Measurements from ENCODE around the gene USP22. TPM values are rescaled to one million over a fixed set of nuclear protein-coding genes. Genes with fewer than 3 reads are reported as not detected.

Gene USP22
- total RNA-seq, 1 donor from 2014 or later: 152 TPM

- peak overlapping the region; percentile 89 for H3K27ac Mint-ChIP-seq
- intact Hi-C loops (cut with micrococcal nuclease): loop anchor here (5.0 kb wide), 3 partner anchors 48 to 417 kb away; no protein-coding TSS in a partner anchor
- H3K9me3 Mint-ChIP-seq: no peaks in the 10 kb centered on the region
- peak overlapping the region; percentile 100 for H3K4me3 Mint-ChIP-seq
- DNase-seq (ENCODE audit: low spot score): no peak
- H3K4me1 Mint-ChIP-seq (ENCODE audit: low read depth): peaks cover 43% of the 10 kb centered on the region
- H3K36me3 Mint-ChIP-seq (ENCODE audit: low read depth): peaks cover 30% of the 10 kb centered on the region
- H3K27me3 Mint-ChIP-seq (ENCODE audit: insufficient read depth): no peaks in the 10 kb centered on the region
These were observed 2.8 kb downstream of the USP22 start for GRCh38 chr17:21039839-21040575.

GRCh38 chr17:21037117-21037803 lies 5.6 kb downstream of the USP22 start:
- Mint-ChIP-seq H3K36me3 (ENCODE audit: low read depth) (peaks cover 35% of the 10 kb centered on the region), H3K27ac (peak overlapping the region; percentile 15), H3K9me3 (no peaks in the 10 kb centered on the region), H3K4me3 (peak overlapping the region; percentile 51), H3K4me1 (ENCODE audit: low read depth) (peaks cover 56% of the 10 kb centered on the region), H3K27me3 (ENCODE audit: insufficient read depth) (no peaks in the 10 kb centered on the region)
- intact Hi-C loops (cut with micrococcal nuclease): no loop called here
- DNase-seq (ENCODE audit: low spot score): no peak

DNA sequence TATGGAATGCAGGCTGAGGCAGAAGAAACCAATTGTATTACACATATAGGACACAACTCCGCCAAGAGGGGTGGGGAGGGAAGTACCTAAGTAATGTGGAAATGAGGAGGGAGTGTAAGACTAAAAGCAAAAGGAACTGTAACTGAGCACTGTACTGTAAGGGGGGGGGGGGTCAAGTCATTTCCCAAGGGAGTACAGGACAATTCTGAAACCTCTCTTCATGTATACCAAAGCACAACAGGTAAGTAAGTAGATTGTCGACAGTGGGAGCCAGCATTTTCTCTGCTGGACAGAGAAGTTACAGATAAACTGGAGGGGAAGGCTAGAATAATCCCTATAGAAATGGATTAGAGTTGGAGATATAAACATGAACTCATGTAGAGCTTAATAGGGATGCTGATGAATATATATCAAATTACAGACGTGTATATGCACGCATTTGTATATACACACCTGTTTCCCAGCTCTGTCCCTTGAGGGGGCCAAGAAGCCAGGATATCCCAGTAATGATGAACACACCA lies 6.4 kb downstream of the USP22 start:
- intact Hi-C loops (cut with micrococcal nuclease): no loop called here
- Mint-ChIP-seq H3K9me3 (no peaks in the 10 kb centered on the region), H3K27me3 (ENCODE audit: insufficient read depth) (no peaks in the 10 kb centered on the region), H3K4me1 (ENCODE audit: low read depth) (peaks cover 63% of the 10 kb centered on the region), H3K4me3 (peak overlapping the region; percentile 51), H3K27ac (peak overlapping the region; percentile 93), H3K36me3 (ENCODE audit: low read depth) (peaks cover 33% of the 10 kb centered on the region)
- no peak for DNase-seq (ENCODE audit: low spot score)

DNA sequence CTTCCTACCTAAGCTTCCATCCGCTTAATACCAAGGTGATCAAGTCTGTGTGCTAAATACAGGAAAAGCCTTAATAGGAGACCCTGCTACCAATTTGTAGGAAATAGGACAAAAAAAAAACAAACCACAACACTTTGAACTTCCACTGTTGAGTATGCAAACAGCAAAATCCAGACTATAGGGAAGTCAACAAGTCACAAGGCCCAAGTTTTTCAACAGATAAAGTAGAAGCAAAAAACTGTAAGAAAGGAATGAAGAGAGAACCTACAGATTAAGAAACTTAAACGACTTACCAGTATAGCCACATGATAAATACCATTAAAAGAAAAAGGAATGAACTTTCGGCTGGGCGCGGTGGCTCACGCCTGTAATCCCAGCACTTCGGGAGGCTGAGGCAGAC lies 7.4 kb downstream of the USP22 start:
- Mint-ChIP-seq H3K4me3 (peak overlapping the region; percentile 80), H3K36me3 (ENCODE audit: low read depth) (peaks cover 32% of the 10 kb centered on the region), H3K4me1 (ENCODE audit: low read depth) (peaks cover 67% of the 10 kb centered on the region), H3K27me3 (ENCODE audit: insufficient read depth) (no peaks in the 10 kb centered on the region), H3K27ac (peak overlapping the region; percentile 93), H3K9me3 (no peaks in the 10 kb centered on the region)
- no peak for DNase-seq (ENCODE audit: low spot score)
- intact Hi-C loops (cut with micrococcal nuclease): no loop called here

- intact Hi-C loops (cut with micrococcal nuclease): loop anchor here (1.0 kb wide), 2 partner anchors 9 kb away; partner anchors contain the start of gene USP22
- DNase-seq (ENCODE audit: low spot score): peak; percentile 46
- Mint-ChIP-seq H3K4me1 (ENCODE audit: low read depth) (peaks cover 72% of the 10 kb centered on the region), H3K4me3 (peak overlapping the region; percentile 80), H3K27ac (peak overlapping the region; percentile 93), H3K27me3 (ENCODE audit: insufficient read depth) (no peaks in the 10 kb centered on the region), H3K9me3 (no peaks in the 10 kb centered on the region), H3K36me3 (ENCODE audit: low read depth) (peaks cover 31% of the 10 kb centered on the region)
These were observed 8.2 kb downstream of the USP22 start for GRCh38 chr17:21034340-21035235.

DNA sequence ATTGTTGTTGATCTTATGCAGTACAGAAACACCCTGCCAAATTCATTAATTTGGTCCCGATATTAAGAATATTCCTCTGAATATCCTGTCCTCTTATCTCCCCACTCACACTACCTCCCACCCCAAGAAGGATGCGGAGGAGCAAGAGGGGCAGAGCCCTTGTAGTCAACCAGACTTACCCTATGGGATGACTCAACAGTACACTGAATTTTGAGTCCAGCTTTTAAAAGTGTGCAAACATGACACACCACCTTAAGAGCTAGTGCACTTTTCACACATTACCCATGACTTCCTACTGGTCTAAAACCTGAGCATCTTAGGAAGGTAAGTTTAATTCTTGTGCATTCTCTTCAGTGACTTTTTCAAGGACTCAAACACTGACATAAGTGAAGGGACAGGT lies 9.5 kb downstream of the USP22 start:
- Mint-ChIP-seq H3K27me3 (ENCODE audit: insufficient read depth) (no peaks in the 10 kb centered on the region), H3K4me3 (peak overlapping the region; percentile 75), H3K4me1 (ENCODE audit: low read depth) (peaks cover 82% of the 10 kb centered on the region), H3K36me3 (ENCODE audit: low read depth) (peaks cover 34% of the 10 kb centered on the region), H3K9me3 (no peaks in the 10 kb centered on the region), H3K27ac (peak overlapping the region; percentile 93)
- intact Hi-C loops (cut with micrococcal nuclease): loop anchor here (2.0 kb wide), 1 partner anchor 517 kb away; no protein-coding TSS in a partner anchor
- no peak for DNase-seq (ENCODE audit: low spot score)

DNA sequence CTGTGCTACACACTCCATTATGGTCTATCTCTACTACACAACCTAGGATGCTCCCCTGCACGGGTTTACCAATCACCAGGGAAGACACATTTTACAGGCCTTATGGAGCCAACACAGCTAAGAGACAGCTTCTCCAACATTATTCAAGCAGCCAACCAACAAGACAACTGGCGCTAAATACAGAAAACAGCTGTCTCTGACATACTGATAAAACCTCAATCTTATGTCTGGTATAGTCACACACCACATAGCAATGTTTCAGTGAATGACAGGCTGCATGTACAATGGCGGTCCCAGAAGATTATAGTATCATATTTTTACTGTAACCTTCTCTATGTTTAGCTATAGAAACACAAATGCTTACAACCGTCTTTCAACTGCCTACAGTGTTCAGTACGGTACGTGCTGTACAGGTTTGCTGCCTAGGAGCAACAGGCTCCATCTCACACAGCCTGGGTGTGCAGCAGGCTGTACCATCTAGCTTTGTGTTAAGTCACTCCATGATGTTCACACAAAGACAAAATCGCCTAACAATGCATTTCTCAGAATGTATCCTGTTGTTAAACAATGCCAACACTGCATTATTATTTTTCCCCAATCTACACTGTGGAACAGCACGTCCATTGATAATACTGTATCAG lies 10.9 kb downstream of the USP22 start:
- Mint-ChIP-seq H3K27ac (peak overlapping the region; percentile 15), H3K9me3 (no peaks in the 10 kb centered on the region)

DNA sequence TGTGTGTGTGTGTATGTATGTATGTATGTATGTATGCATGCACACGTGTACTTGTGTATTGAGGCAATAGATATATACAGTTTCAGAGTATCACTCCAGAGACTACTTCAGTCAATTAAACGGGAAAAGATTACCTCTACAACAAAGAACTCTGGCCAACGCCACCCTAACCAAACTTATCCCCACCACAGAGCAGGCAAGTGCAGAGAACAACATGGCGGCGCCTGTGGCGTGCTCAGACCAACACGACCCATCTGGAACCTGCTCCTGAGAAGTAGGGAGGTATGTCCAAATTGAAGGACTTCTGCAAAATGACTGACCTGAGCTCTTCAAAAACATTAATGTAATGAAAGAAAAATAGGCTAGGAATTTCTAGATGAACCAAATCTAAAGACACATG lies 12.4 kb downstream of the USP22 start:
- Mint-ChIP-seq H3K27ac (no peak overlapping the region), H3K9me3 (no peaks in the 10 kb centered on the region), H3K4me3 (no peak overlapping the region), H3K36me3 (ENCODE audit: low read depth) (peaks cover 31% of the 10 kb centered on the region), H3K27me3 (ENCODE audit: insufficient read depth) (no peaks in the 10 kb centered on the region), H3K4me1 (ENCODE audit: low read depth) (peaks cover 66% of the 10 kb centered on the region)
- DNase-seq (ENCODE audit: low spot score): no peak
- intact Hi-C loops (cut with micrococcal nuclease): no loop called here

More for the DNA sequence above, 10.9 kb downstream of the USP22 start:
- peaks cover 33% of the 10 kb centered on the region for H3K36me3 Mint-ChIP-seq (ENCODE audit: low read depth)
- no peaks in the 10 kb centered on the region for H3K27me3 Mint-ChIP-seq (ENCODE audit: insufficient read depth)
- no peak overlapping the region for H3K4me3 Mint-ChIP-seq
- intact Hi-C loops (cut with micrococcal nuclease): loop anchor here (2.0 kb wide), 1 partner anchor 519 kb away; no protein-coding TSS in a partner anchor
- DNase-seq (ENCODE audit: low spot score): no peak
- H3K4me1 Mint-ChIP-seq (ENCODE audit: low read depth): peaks cover 77% of the 10 kb centered on the region

DNA sequence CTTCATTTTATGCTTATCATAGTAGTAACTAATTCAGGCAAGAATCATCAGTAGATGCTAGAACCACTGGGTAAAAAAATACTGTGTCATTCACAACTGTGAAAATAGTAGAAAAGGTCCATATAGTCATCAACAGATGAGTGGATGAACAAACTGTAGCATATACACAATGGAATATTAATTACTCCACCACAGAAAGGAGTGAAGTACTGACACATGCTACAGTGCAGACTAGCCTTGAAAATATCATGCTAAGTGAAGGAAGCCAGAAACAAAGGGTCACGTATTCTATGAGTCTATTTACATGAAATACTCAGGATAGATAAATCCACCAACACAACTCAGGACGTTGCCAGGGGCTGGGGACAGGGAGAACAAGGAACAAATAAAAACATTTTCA lies 13.3 kb downstream of the USP22 start:
- DNase-seq (ENCODE audit: low spot score): no peak
- H3K4me3 Mint-ChIP-seq: no peak overlapping the region
- peaks cover 36% of the 10 kb centered on the region for H3K36me3 Mint-ChIP-seq (ENCODE audit: low read depth)
- H3K27me3 Mint-ChIP-seq (ENCODE audit: insufficient read depth): no peaks in the 10 kb centered on the region
- H3K27ac Mint-ChIP-seq: peak overlapping the region; percentile 62
- H3K4me1 Mint-ChIP-seq (ENCODE audit: low read depth): peaks cover 66% of the 10 kb centered on the region
- intact Hi-C loops (cut with micrococcal nuclease): loop anchor here (1.0 kb wide), 1 partner anchor 14 kb away; the partner anchor contains the start of gene USP22
- no peaks in the 10 kb centered on the region for H3K9me3 Mint-ChIP-seq

- intact Hi-C loops (cut with micrococcal nuclease): loop anchor here (1.0 kb wide), 1 partner anchor 14 kb away; the partner anchor contains the start of gene USP22
- peaks cover 38% of the 10 kb centered on the region for H3K36me3 Mint-ChIP-seq (ENCODE audit: low read depth)
- peaks cover 66% of the 10 kb centered on the region for H3K4me1 Mint-ChIP-seq (ENCODE audit: low read depth)
- no peaks in the 10 kb centered on the region for H3K9me3 Mint-ChIP-seq
- no peak for DNase-seq (ENCODE audit: low spot score)
- H3K27ac Mint-ChIP-seq: peak overlapping the region; percentile 62
- H3K4me3 Mint-ChIP-seq: no peak overlapping the region
- no peaks in the 10 kb centered on the region for H3K27me3 Mint-ChIP-seq (ENCODE audit: insufficient read depth)
These were observed 13.8 kb downstream of the USP22 start for GRCh38 chr17:21029036-21029435.

- H3K4me1 Mint-ChIP-seq (ENCODE audit: low read depth): peaks cover 63% of the 10 kb centered on the region
- peak overlapping the region; percentile 56 for H3K27ac Mint-ChIP-seq
- no peaks in the 10 kb centered on the region for H3K9me3 Mint-ChIP-seq
- no peak overlapping the region for H3K4me3 Mint-ChIP-seq
- no peaks in the 10 kb centered on the region for H3K27me3 Mint-ChIP-seq (ENCODE audit: insufficient read depth)
- no peak for DNase-seq (ENCODE audit: low spot score)
- intact Hi-C loops (cut with micrococcal nuclease): no loop called here
- H3K36me3 Mint-ChIP-seq (ENCODE audit: low read depth): peaks cover 40% of the 10 kb centered on the region
These were observed 14.6 kb downstream of the USP22 start for GRCh38 chr17:21028192-21028591.

GRCh38 chr17:21027031-21027430 lies 15.8 kb downstream of the USP22 start:
- DNase-seq (ENCODE audit: low spot score): no peak
- intact Hi-C loops (cut with micrococcal nuclease): no loop called here
- peaks cover 61% of the 10 kb centered on the region for H3K4me1 Mint-ChIP-seq (ENCODE audit: low read depth)
- no peak overlapping the region for H3K4me3 Mint-ChIP-seq
- H3K27ac Mint-ChIP-seq: no peak overlapping the region
- no peaks in the 10 kb centered on the region for H3K9me3 Mint-ChIP-seq
- H3K36me3 Mint-ChIP-seq (ENCODE audit: low read depth): peaks cover 45% of the 10 kb centered on the region
- H3K27me3 Mint-ChIP-seq (ENCODE audit: insufficient read depth): no peaks in the 10 kb centered on the region
